ENCODE data around the gene CH25H.
"Not testable (repeated sequence)": the region's sequence is repeated elsewhere in the genome, so short reads cannot be mapped to it uniquely, and the experiment has no call there.

Gene CH25H

DNA sequence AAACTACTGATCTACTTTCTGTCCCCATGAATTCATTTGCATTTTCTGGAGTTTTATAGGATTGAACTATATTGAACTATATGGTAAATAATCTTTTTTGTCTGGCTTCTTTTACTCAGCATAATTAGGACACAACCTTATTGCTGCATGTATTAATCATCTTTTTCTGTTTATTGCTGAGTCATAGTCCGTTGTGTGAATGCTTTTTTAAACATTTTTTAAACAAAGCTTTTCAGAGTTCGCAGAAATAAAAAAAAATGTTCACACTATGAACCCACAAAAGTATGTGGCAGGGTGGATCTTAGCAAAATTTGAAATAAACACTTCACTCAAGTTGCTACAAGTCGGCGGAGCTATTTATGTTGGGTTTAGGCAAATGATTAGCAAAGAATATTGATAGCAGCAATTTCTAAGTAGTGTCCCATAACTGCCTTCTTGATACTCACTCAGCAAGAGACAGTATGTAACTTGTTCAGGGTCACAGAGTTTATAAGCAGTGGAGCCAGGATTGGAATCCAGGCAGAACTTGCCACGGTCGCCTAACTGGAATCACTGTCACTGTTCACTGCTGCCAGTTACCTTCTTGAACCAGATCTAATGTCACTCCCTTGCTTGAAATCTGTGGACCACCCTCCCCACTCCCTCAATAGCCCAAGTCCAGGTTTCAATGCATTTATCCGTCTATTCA, 5.6 kb downstream of the CH25H start:
- DNase-seq (ENCODE audit: low read depth, low spot score): no peak

DNA sequence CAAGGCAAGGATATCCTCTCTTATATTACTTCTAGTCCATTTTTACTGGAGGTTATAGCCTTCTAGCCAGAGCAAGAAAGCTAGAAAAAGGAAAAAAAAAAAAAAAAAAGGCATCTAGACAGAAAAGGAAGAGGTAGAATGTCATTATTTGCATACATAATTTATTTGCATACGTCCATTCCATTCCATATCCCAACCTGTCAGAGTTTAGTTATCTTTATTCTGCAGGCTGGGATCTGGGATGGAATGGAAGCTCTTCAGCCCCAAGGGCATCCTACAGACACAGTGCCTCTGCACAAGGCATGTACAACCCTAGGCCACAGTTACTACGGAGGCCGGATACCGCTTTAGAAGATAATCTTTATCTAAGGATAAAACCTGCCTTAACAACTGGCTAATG, 9.6 kb downstream of the CH25H start:
- no peak for DNase-seq (ENCODE audit: low read depth, low spot score)

DNA sequence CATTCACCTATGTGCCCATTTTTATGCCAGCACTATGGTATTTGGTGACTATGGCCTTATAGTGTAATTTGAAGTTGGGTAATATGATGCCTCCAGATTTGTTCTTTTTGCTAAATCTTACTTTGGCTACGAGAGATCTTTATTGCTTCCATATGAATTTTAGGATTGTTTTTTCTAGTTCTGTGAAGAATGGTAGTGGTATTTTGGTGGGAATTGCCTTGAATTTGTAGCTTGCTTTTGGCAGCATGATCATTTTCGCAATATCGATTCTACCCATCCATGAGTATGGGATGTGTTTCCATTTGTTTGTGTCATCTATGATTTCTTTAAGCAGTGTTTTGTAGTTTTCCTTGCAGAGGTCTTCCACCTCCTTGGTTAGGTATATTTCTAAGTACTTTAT, 15.8 kb downstream of the CH25H start:
- not testable (repeated sequence) for DNase-seq (ENCODE audit: low read depth, low spot score)

DNA sequence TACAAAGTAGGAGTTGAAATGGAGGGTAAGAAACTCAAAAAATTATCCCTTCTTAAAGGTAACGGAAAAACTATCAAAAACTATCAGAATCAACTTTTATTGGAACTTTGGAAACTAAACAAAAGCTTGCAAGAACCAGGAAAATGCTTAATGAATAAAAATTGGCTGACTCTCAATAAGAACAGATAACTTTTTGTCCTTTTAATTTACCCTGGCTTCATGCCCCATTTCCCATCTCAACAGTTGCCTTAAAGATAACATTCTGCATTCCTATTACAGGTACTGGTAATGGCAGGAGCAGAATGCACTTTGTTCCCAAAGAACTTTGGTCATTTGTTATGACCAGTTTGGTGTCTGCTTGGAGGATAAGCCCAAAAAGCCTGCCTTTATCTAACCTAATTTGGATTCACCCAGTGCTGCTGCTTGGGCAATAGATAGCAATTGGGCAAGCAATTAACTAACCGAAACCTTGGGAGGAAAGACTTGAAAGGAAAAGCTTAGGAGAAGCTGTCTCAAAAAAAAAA, 17.8 kb downstream of the CH25H start:
- no peak for DNase-seq (ENCODE audit: low read depth, low spot score)

DNA sequence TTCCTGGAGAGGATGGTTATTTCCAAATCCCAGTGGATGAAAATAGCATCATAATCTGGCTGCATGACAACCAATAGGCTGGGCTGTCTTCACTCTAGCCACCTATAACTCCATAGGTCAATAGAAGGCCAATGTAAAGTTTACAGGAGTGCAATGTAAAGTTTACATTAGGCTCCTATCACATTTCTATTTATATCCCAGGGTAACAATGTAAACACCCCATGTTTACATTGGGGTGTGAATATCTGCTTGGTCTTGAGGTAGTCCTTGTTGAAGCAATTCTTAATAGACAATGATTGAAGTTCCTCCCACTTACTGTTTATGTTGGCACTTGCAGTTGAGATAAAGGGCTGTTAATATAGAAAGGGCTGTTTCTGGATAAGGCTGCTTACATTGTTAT, 21.5 kb downstream of the CH25H start:
- no peak for DNase-seq (ENCODE audit: low read depth, low spot score)

DNA sequence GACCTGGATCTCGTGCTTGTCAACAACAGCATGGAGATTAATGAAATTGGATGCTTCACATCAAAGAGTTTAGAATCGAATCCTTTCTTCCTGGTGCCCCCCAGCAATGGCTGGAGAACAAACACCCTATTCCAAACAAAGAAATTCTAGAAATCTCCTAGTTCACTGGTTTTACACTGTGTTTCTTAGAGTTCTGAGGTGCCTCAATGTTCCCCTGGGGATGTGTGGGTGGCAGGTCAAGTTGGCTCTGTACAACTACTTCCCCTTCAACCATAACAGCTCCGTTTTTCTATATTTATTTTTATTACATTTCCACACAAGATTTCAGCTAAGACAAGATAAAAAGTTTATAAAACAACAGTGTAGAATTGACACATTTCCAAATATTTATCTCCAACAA, 22.5 kb downstream of the CH25H start:
- DNase-seq (ENCODE audit: low read depth, low spot score): no peak

DNA sequence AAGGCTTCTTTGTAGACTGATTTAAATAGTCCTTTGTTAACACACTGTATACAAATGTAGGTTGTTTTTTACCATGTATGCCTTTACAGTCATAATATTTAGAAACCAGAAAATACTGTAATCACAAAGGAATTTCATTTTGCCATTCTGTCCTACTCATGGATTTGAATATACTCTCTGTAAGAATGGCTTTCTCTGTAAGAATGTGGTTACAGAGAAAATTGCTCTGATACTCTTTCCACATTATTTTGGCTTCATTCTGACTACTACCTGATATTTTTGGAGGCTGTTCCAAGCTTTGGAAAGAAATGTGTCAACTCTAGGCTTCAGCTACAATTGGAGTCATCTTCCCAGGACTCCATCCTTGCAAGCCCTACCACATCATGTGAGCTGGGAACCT, 23.5 kb downstream of the CH25H start:
- DNase-seq (ENCODE audit: low read depth, low spot score): no peak

DNA sequence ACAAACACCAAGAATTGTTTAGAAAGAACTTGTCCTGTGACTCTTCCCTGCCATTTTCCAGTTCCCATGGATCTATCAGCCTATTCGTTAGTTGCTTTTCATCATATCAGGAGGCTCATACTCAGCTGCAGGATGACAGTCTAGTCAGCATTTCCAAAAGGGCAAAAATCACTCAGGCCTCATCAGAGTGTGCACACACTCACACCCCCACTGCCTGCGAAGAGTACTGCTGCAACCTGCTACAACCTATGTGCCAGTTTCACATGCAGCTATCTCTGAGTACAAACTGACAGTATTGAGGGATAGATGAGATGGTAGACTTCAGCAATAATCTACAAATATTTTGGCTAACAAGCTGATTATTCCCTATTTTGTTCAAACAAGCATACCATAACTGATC, 24.2 kb downstream of the CH25H start:
- no peak for DNase-seq (ENCODE audit: low read depth, low spot score)

DNA sequence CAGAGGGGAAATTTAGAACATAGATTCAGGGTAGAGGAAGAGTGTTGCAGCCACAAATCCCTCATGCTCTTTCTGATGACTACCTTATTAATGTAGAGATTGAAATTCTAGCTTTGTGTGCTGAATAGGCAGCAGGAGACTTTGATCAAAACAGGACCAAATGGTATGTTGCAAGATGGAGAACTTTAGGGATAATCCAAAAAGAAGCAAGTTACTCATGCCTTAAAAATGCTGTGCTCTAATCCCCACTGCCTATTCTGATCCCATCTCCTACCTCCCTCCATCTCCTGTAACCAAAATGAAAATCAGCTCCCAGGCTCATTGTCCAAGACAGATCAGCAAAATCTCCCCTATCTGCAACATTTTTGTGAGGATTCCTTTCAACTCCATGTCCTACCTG, 31.3 kb downstream of the CH25H start:
- DNase-seq (ENCODE audit: low read depth, low spot score): no peak

DNA sequence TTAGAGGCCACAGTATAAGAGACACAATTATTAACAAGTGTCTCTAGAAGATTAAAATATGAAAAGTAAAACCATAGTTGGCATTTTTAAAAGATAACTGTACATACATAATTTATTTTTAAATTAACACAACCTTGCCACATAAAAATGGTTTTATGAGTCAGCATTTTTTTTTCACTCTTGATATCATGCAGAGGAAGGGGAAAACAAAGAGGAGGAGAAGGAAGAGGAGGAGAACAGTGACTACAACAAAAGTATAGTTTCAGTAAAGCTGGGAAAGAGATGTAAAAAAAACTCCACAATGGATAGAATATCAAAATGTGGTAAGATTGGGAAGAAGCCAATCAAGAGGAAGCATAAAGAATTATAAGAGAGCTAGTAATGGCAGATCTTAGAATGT, 34.0 kb downstream of the CH25H start:
- no peak for DNase-seq (ENCODE audit: low read depth, low spot score)

DNA sequence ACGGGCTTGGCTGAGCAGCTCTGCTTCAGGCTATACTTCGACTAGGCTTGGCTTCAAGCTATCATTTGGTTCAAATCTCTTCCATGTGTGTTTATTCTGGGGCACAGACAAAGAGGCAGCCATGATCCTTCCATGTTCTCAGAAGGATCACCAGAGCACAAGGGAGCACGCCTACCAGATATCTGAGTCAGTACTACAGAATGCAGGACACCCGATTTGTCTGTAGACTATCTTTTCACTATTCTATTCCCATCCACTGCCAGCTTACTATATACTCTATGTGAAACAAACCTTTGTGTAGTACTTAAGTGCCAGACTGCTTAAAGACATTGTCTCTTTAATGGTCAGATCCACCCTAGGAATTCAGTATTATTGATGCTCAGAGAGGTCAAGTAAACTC, 35.1 kb downstream of the CH25H start:
- no peak for DNase-seq (ENCODE audit: low read depth, low spot score)

DNA sequence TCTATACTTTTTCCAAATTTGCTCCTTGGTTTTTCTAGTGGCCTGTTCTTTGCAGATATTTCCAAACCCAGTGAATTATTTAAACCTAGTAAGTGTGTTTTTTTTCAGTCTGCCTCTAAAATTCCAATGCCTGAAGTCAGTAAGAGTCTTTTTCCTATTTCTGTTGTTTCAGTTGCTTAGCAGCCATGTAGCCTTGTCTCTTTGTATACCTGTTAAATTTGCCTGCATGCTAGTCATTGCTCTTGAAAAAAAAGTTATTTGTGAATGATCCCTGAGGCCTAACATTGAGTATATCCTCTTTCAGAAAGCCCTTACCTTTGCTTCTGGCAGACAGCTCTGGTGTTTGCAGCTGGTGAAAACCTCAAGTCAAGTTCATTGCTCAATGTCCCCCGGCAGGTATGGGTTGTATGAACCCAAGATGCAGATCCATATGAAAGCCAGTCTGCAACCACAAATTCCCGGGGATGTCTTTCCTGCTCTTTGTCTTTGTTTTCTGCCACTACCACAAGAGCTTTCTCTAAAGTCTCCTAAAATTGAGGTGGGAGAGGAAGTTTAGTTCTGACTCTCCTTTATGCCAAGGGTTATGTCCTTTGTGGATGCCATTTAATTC, 35.7 kb downstream of the CH25H start:
- no peak for DNase-seq (ENCODE audit: low read depth, low spot score)

DNA sequence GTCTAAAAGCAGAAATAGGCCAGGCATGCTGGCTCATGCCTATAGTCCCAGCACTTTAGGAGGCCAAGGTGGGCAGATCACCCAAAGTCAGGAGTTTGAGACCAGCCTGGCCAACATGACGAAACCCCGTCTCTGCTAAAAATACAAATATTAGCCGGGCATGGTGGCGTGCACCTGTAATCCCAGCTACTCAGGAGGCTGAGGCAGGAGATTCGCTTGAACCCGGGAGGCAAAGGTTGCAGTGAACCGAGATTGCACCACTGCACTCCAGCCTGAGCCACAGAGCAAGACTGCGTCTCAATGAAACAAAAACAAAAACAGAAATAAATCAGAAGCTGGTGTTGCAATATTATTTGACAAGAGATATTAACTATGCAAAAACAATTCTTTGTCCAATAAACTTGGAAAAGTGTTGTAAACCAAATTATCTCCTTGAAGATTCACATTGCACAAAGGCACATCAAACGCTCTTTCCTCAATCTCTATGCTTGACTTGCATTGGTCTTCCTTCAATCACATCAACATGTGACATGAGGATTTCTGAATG, 38.7 kb downstream of the CH25H start:
- not testable (repeated sequence) for DNase-seq (ENCODE audit: low read depth, low spot score)

DNA sequence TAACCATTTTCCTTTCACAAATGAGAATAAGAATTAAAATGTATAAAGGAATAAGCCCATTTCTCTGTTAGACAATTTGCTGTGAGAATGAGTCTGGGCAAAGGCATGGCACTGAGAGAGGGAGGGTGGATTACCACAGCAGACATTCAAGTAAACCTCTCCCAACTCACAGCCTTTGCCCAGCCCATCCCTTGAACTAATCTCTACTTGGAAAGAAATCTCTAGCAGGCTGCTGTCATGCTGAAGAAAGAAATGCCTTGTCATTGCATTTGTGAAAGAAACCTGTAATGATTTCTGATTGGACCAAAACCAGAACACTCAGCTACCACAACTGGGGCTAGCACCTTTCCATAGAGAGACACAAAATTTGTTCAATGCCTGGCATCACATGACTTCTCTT, 39.2 kb downstream of the CH25H start:
- no peak for DNase-seq (ENCODE audit: low read depth, low spot score)

DNA sequence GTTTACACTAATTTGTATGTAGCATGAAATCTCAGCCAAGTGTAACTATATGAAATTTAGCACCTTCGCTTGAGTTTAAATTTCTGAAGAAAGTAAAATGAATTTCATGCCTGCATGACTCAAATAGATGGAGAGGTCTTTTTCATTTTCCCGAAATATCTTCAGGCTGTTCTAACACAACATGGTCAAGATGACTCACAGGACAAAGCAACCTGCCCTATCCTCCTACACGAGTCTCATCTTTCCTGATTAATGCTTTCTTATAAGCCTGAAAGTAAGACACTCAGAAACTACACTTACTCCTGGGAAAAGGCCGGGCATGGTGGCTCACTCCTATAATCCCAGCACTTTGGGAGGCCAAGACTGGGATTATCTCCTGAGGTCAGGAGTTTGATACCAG, 41.2 kb downstream of the CH25H start:
- no peak for DNase-seq (ENCODE audit: low read depth, low spot score)

DNA sequence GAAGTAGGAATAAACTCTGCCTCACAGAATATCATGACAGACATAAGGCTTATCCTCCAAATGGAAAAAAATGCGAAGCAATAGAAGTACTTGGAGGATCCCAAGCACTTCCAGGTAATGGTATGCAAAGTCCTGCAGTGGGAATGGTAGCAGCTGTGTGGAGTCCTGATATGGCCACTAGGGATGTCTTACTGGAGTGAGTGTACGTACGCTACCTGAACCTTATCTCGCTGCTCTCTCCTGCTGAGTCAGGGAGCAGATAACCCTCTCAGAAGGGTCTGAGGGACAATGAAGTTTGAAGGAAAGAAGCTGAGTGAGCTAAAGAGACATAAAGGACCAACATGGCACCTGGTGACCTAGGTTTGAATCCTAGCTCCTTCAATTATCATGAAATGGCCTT, 42.2 kb downstream of the CH25H start:
- peak; percentile 1 for DNase-seq (ENCODE audit: low read depth, low spot score)

DNA sequence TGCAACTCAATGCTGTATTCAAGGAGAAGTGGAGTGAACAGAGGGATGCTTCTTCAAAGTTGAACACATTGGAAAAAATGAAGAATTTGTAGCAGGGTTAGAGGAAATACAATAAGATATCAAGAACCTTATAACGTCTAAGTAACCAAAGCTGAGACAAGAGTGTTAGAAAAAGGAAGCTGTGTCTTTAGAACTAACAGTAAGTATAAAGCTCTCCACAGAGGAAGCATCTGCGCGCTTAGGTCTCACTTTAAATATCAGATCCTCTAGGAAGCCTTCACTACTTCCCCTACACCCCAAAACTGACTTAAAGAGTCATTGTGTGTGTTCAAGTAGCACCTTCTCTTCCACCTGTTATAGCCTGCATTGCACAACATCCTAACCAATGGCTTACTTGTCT, 43.0 kb downstream of the CH25H start:
- no peak for DNase-seq (ENCODE audit: low read depth, low spot score)

DNA sequence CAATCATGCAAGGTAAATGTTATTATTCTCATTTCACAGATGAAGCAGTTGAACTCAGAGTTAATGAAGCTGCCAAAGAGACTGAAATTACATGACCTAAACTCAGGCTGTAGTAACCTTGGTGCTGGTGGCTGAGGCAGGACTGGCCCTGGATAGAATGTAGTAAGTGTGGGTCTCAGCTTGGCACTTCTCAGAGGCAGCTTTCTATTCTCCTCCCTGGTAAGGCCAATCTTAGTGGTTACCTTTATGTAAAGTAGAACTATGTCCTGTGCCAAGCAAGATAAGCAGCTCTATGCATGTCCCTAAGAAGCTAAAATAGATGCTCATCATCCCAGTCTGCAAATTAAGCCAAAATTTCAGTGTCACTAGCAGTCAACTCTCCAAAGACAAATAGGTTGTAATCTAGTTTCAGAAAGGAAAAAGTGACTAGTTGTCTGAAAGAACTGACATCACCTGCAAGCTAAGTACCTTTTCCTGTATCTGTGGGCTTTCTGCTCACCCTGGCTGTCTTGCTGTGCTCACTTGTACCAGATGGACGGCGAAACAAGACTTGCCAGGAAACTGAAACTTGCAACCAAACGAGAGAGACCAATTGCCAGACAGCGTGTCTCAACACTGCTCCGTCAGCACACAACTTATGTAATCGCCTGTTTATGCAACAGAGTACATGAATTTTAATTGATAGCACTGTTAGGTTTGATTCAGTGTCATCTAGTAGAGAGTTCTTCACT, 43.7 kb downstream of the CH25H start:
- DNase-seq (ENCODE audit: low read depth, low spot score): no peak

DNA sequence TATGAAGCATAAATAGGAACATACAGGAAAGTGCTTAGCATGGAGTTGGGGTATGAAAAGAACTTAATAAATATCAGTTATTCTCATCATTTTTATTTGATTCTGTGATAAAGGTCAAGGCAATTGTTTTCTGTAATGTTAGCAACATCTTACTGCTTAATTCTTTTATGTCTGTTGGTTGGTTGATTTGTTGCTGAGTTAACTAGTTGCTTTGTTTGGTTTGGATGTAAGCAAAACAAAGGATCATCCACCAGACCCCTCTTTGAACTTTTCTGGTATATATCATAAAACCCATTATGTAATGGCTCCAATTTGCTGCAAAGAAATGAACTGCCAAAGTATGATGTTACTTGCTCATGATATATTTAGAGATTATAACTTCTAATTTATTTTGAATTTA, 44.5 kb downstream of the CH25H start:
- no peak for DNase-seq (ENCODE audit: low read depth, low spot score)

DNA sequence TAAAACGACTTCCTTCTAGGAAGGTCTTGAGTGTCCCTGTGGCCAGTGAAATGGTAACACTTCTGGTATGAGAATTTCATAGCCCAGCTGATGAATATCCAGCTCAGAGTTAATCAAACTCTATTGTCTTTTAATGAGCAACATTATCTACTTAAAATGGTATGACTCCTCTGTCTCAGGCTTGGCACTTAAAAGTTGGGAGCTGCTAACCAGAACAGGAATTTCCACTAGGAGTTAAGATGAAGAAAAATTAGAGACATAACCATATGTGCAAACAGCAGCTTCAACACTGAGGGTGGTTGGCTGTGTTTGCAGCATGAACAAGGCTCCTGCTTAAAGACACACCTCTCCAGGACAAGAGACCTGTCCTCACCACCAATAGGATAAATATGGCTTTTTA, 46.8 kb downstream of the CH25H start:
- no peak for DNase-seq (ENCODE audit: low read depth, low spot score)

DNA sequence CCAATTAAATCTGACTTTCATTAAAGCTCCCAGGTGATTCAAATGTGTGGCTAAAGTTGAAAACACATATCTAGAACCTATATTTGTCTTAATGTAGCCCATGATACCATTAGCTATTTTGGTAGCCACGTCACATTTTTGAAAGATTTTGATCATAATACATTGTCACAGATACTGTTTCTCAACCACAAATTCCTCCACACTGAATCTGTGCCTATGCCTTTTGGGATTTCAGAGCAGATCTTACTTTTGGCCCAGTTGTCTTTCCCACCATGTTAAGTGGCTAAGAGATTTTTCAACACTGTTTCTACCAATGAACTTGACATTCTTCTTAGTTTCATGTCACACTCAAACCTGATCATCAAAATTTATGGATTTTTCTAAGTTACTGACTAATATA, 47.4 kb downstream of the CH25H start:
- DNase-seq (ENCODE audit: low read depth, low spot score): no peak

DNA sequence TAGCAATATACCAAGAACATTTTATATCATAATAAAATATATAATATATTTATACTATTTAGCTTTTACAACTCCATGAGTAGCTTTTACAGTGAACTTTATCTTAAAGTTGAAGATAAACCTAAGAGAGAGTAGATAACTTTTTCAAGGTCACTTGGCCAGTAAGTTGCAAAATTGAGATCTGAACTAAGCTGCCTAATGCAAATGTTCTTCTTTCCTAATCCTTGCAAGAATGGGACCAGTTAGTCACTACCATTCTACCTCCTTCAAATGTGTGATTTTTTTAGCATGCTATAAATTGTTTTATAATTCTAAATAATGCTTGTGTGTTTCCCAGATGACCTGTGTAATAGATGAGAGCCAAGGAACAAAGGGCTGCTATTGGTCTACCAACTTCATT, 47.8 kb downstream of the CH25H start:
- DNase-seq (ENCODE audit: low read depth, low spot score): no peak

DNA sequence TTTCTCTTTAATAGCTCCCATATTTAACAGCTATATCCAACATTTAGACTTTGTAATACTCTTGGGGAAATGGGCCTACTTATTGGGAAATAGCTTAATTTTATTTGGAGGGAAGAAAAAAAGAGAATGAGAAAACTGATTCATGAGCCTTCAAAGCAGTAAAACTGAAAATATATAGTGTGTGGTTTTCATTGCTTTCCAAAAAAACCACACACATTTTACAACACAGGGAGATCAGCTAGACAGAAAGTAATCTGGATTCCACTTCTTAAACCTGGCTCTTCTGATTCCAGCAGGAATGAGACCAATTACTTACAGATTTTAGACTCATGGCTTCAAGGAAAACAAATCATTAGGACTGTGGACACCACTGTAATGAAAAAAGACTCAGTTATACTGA, 48.7 kb downstream of the CH25H start:
- DNase-seq (ENCODE audit: low read depth, low spot score): no peak

All from ELF-1 (cell line).